ENCODE measurements around the gene TMSB10.

DNA sequence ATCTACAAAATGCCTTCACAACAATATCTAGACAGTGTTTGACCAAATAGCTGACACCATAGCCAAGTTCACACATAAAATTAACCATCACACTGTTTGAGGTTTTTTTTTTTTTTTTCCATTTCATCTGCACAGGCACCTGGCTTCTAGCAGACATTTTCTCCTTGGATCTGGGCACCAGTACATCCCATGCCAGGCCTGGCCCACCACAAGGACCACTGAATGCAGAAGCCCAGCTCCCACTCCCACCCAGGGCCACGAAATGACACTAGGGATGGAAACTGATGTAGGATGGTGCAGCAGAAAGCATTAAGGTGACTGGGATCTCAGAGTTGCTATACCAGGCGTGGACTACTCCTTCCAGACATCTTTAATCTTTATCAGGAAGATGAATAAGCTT, 13.0 kb downstream of the TMSB10 start:
- TF ChIP-seq, protein P1, sequence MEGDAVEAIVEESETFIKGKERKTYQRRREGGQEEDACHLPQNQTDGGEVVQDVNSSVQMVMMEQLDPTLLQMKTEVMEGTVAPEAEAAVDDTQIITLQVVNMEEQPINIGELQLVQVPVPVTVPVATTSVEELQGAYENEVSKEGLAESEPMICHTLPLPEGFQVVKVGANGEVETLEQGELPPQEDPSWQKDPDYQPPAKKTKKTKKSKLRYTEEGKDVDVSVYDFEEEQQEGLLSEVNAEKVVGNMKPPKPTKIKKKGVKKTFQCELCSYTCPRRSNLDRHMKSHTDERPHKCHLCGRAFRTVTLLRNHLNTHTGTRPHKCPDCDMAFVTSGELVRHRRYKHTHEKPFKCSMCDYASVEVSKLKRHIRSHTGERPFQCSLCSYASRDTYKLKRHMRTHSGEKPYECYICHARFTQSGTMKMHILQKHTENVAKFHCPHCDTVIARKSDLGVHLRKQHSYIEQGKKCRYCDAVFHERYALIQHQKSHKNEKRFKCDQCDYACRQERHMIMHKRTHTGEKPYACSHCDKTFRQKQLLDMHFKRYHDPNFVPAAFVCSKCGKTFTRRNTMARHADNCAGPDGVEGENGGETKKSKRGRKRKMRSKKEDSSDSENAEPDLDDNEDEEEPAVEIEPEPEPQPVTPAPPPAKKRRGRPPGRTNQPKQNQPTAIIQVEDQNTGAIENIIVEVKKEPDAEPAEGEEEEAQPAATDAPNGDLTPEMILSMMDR (IDR thresholded peaks at IDR 0.05), result no peak
- no peak for TF ChIP-seq POLR2A (IDR thresholded peaks at IDR 0.05)

All from uterus (tissue), 2 donors.